ENCODE results near the gene INO80C.
"Not testable (repeated sequence)": the region's sequence is repeated elsewhere in the genome, so short reads cannot be mapped to it uniquely, and the experiment has no call there.

The INO80C gene

DNA sequence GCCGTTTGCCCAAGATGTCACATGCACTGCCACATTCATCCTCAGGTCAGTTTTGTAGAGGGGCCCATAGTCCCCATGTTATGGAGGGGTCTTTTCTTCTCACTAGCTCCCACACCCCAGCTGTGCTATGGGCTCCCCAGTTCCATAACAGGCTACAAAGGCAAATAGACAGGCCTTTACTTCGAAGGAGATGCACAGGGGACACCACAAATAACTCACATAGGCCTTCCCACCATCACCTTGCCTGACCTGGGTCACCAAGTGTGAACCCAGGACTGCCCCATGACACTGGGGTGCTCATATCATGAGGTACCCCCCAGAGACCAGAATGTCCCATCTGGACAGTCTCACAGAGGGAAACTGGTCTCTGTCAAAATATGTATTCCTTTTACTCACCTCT, 15.0 kb upstream of the INO80C start:
- DNase-seq, result no peak

DNA sequence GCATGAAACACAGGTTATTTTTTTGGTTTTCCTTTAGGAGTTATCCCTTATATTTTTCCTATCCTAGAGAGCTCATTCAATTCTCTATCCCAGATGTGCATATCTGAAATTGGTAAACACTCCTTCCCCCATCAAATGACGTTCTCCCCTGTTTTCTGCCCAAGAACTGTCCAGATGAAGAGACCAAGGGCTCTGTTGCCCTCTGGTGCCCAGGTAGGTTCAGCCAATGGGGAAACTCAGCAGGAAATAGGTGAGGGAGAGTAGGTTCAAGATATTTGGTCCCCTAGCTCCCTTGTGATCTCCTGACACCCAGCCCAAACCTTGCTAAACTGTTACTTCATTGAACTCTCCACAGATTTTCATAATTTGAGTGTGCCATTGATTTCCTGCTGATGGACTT, 14.1 kb upstream of the INO80C start:
- DNase-seq, result no peak

DNA sequence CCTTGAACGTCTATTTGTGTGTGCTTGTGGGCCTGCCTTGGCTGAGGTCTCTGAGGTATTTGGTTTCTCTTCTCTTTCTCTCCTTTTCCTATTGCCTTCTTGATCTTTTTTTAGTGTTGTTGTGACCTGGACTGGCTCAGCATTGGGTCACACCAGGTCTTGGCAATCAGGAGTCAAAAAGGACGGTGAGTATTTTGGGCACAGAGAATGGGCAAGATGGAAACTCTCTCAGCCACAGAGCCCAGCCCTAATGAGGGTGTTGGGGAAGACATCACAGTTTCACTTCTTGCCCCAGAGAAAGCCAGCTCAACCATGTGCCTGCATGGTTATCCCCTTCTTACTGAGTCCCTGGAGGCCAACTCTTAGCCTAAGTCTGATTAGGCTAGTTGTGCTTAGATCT, 13.7 kb upstream of the INO80C start:
- DNase-seq, result no peak

DNA sequence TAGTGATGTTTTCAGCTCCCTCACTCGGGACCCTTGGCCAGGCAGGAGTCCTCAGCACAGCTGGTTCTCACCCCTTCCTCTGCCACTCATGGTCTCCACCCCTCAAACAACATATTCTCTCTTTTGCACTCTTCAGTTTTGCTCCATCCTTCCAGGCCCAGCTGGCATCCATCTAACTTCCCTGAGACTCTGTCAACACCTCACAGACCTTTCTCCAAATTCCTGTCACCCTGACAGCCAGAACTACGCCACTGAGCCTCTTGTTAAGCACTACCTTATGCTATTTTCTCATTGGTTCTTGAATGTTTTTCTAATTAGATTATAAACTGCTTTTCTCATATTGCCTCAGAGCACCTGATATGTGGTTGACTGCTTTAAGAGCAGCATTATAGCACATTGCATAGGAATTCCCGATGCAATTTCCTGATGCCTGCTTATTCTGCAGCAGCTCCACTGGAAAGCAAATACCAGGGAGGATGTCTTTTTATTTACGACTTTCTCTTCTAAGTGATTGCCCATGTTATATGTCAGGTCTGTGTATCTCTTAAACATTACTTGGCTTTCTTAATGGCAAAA, 12.4 kb upstream of the INO80C start:
- no peak for DNase-seq

DNA sequence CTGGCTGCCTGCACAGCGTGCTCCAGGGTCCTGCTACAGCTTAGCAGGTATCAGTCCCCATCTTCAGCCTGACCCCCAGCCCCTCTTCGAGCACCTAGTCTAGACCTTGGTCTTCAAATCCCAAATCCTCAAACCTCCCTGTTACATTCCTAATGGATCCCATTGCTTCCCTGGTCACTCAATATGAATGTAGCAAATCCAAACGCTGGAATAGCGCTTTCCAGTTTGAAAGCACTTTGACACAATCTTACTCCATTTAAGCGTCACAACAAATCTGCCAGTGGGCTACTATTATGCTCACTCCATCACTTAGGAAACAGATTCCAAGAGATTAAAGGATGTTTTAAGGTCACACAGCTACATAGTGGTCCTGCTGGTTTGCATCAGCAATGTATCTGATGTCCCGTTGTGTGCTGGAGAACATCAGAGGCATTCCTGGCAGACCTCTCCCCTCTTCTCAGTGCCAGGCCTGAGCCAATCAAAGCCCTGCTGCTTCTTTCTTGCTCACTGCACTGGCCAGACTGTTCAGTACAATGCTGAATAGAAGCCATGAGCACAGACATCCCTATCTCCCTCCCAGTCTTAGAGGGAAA, 11.1 kb upstream of the INO80C start:
- no peak for DNase-seq

DNA sequence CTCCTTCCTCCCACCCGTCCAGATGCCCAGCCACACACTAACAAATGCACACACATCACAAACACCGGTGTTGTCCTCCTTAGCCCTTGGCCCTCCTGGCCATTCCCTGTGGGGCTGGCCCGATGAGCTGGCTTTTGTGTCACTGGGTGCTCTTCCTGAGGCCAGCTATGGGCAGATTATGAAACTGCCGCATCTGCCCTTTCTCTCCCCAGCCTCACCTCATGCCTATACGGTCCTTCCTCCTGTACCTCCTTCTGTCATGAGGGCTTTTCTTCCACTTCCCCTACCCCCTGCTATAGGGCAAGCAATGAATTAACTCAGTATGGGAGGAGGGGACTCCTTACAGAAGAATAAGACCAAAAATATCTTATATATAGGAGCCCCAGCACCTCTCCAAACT, 10.3 kb upstream of the INO80C start:
- DNase-seq, result no peak

DNA sequence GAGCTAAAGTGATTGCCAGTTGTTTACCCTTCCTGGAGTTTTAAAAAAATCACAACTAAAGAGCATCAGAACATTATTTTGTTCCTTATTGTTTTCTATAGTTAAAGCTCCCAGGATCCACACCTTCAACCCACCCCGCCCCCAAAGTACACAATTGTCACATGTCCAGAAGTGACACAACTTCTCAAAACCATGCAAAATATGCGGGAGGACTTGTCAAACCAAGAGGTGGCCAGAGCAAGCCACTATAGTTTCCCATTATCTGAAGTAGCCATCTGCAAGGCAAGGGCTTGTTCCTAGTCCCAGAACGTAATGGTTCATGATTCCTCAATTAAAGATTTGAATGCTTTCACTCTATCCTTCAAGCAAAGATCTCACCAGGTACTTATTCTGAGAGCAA, 9.9 kb upstream of the INO80C start:
- DNase-seq, result no peak

DNA sequence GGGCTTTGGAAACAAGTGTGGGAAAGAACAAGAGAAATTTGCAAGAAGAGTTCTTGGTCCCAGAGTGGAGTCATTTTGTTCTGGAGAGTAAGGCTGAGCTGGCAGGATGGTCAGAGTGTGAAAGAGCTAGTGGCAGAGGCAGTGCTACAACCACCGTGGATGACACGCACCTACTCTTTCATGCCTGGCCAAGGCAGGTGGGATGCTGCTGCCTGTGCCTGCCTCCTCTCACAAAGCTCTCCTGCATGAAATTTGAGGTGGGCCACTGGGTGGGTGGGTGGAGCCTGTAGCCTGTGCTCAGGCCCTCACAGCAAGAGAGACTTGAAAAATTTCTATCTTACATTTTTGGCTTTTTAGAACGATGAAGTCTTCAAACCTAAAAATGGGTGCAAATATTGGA, 9.4 kb upstream of the INO80C start:
- DNase-seq, result no peak

DNA sequence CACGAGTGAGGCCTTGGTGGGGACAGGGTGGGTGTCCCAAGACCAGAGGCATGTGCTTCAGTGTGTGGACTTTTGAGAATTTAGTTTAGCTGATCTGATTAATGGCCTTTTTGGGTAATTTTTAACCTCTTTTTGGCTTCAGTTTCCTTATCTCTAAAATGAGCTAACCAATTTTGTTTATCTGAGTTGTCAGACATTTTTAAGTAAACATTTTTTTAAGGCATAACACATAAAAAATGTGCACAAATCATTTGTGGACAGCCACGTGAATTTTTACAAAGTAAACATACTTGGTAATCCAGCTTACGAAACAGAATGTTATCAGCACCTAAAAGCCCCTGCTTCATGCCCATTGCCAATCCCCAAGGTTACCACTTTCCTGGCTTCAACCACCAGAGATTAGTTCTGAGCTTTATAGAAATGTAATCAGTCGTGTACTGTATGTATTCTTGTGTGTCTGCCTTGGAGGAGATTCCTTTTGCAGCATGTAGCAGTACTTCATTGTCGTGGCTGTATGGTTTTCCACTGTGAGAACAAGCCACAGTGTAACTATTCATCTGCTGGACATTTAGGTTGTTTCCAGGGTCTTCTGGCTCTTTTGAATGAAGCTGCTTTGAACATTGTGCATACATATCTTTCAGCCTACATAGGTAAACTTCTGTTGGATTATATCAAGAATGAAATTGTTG, 8.4 kb upstream of the INO80C start:
- DNase-seq, result no peak

DNA sequence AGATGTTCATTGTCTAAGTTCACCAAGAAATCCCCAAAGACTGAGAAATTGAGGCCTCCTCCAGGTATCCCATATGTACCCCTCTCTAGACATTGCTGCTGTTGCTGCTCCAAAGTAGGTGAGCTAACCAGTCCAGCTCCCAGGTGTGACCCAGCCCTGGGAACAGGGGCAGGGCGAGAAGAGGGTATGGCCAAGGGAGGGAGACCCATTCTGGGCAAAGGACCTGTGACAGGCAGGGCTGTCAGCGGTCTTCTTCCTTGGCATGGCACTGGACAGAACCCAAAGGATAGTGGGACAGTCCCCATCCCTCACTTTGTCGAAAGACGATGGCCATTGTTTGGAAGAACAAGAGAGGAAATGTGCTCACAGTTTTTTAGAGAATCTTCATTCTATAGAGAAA, 7.2 kb upstream of the INO80C start:
- DNase-seq, result no peak

DNA sequence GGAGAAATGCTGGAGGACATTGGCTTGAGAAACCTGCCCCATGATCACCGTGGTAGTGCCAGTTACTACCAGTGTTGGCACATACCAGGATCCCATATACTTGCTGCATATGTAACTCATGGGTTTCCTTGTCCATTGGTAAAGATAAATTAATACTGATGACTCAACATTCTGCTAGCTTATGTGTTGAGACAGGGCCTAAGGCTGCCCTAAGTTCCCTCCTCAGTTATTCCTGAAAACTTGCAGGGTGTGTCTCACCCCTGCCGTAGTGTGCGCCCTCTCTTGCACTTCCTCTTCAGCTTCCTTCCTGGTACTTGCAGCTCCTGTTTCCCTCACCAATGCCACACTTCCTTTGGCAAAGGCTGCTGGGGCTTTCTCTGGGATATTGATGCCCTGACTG, 4.3 kb upstream of the INO80C start:
- no peak for DNase-seq

DNA sequence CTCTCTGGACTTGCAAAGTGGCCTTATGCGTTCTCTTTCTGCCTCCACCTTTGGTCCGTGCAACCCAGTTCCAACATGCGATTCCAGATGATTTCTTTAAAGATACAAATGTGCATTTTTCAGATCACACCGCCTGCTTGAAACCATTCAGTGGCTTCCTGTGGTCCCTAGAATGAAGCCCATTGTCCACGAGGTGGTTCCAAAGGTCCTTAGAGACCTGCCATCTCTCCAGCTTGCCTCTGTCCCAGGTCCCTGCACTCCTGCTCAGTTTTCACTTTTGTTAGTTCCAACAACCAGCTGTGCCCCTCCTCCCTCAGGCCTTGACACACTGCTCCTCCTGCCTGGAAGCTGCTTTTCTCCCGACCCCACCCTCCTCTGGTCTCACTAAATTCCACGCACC, 3.6 kb upstream of the INO80C start:
- no peak for DNase-seq

DNA sequence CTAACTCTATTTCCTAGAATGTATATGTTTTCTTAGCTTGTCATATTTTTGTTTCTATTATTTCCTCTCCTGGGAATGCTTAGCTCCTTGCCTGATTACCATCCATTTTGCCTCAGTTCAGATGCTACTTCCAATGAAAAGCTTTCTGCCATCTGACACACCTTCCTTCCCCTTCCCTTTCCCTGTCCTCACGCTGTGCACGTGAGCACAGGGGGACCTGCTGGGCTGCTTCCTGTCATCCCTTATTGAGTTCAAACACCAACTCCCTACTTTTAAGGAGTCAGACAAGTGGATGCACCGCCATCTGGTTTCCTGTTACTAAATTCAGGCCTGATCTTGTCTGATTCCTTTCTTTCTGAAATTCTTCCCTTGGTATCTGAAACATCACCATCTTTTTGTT, 2.4 kb upstream of the INO80C start:
- no peak for DNase-seq

DNA sequence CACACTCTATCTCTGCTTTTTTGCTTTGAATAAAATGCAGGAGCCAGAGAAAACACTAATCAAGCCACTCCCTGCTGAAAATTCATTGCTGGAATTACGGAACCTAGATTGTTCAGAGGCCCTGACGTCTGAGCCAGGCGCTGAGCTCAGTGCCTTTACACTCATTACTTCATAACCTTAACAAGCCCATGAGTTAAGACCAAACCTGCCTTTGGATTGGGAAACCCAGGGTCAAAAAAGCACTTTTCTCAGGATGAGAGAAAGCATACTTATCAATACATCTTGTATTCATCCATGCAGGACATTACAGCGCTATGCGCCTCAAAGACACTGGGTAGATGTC, 762 bp downstream of the INO80C start:
- no peak for DNase-seq

DNA sequence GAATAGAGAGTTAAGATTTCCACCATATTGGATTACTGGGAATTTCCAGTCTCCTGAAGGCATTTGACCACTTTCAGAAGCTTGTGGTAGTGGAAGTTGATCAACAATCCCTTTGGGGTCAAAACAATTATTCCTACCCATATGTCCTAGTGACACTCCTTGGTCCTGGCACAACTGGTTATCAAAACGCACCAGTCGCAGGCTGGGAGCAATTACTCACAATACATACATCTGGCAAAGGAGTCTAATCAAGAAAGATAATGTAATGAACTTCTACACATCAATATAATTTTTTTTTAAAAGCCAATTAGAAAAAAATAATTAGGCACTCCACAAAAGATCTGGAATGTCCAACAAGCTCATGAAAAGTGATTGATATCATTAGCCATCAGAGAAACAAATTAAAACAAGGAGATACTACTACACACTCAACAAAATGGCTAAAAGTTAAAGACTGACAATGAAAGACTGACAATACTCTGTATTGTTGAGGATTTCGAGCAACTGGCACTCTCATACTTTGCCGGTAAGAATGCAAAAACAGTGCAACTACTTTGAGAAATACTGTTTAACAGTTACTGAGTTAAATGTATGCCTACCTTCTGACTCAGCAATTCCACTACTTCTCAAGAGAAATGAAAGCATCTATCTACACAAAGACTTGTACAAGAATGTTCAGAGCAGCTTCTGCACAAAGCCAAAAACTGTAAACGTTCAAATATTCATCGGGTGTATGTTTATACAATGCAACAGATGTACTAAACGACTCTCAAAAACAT, 2.0 kb downstream of the INO80C start:
- DNase-seq, result no peak

DNA sequence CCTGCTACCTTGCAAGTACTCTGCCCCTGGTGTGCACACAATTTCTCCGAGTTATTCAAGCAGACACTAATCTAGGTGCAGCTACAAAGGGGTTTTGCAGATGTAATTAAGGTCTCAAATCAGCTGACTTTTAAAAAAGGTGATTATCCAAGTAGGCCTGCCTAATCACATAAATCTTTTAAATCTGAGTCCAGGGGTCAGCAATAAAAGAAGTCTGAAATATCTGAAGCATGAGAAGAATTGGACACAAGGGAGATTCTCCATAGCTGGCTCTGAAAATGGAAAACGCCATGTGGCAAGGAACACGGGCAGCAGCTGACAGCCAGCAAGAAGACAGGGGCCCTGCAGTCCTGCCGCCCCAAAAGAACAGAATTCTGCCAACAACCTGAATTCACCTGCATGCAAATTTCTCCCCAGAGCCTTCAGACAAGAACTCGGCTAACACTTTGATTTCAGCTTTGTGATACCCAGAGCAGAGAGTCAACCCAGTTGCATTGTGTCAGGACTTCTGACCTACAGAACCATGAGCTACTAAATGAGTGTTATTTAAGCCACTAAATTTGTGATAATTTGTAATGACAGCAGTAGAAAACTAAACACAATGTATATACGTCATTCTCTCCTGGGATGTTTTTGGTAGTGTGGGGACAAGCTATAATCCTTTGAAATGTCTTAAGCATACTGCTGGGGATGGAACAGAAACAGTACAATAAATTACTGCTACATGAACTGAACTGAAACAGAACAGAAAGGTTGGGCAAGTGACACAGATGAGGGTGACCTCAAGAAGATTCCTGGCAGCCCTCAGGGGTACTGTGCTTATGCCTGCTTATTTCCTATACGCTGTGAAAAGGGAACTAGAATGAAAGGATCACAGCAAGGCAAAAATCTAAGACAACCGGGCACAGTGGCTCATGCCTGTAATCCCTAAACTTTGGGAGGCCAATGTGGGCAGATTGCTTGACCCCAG, 3.2 kb downstream of the INO80C start:
- no peak for DNase-seq

DNA sequence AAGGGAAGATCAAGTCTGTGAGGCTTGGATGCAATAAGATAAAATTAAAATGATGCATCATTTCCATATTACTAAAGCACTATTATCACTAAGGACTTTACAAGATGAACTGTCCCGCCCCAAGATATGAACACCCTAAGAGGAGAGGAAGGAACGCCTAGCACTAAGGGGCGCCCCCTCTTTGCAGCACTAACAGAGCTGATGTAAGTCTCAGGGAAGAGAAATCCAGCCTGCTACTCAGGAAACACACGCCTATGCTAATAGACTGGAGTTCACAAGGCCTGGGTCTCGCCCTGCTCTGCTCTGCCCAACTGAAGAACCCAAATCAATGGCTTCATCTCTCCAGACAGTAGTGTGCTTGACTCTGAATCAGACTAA, 6.1 kb downstream of the INO80C start:
- DNase-seq, result no peak

DNA sequence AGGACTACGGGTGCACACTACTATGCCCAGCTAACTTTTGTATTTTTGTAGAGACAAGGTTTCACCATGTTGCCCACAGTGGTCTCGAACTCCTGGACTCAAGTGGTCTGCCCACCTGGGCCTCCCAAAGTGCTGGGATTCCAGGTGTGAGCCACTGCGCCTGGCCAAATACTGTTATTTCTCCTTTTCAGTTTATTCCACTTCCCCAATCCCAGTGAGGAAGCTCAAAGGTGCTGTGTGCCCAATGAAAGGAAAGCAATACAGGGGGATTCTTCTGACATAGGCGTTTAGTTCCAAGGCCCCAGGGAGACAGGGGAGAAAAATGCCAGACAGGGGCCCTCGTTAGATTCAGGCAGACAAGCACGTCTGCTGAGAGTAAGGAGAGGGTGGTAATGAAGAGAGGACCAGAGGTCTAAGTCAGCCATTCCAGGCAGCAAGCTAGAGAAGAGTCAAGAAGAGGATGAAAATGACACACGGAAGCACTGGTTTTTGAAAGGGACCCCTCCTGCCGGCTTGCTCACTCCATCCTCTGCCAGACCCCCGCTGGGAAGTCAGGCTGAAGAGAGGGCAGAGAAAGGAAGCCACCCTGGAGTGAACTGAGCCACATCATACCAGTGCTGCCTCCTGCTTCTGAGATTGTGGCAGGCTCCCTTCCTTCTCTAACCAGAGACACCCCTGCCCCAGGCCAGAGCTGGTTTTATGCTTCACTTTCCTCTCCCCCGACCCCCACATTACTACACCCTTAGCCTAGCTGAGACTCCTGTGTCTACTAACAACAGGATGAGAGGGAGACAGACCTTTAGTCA, 6.7 kb downstream of the INO80C start:
- no peak for DNase-seq

DNA sequence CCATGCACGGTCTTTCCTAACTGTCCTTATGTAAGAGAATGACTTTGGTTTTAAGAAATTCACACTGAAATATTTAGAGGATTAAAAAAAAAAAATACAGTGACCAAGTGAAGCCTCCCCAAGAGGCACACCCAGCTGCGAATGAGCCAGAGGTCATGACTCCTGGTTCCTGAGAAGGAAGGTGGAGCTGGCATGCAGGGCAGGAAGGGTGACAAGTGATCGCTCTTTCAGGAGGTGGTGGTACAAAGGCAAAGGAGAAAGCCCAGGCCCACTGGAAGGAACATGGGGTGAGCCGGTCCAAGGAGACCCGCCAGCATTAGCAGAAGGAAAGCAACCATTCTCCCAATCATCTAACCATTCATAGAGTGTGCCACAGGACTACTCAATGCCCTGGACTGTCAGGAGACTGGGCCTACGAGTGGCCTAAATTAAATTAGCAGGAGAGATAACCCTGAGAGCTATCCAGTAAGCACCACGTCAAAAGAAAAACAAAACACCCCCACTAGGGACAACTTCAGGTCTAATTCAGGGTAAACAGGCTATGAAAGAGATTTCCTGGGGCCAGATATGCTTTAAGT, 7.8 kb downstream of the INO80C start:
- no peak for DNase-seq

DNA sequence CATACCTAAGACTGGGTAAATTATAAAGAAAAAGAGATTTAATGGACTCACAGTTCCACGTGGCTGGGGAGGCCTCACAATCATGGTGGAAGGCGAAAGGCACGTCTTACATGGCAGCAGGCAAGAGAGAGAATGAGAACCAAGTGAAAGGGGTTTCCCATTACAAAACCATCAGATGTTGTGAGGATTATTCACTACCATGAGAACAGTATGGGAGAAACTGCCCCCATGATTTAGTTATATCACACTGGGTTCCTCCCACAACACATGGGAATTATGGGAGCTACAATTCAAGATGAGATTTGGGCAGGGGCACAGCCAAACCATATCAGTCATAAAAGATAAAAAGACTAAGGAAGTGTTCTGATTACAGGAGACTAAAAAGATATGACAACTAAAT, 8.5 kb downstream of the INO80C start:
- not testable (repeated sequence) for DNase-seq

DNA sequence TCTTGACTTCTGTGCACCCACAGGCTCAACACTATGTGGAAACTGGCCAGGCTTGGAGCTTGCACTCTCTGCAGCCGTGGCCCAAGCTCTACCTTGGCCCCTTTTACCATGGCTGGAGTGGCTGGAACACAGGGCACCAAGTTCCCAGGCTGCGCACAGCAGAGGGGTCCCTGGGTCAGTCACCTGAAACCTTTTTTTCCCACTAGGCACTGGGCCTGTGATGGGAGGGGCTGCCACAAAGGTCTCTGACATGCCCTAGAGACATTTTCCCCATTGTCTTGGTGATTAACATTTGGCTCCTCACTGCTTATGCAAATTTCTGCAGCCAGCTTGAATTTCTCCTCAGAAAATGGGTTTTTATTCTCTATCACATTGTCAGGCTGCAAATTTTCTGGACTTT, 9.4 kb downstream of the INO80C start:
- not testable (repeated sequence) for DNase-seq

DNA sequence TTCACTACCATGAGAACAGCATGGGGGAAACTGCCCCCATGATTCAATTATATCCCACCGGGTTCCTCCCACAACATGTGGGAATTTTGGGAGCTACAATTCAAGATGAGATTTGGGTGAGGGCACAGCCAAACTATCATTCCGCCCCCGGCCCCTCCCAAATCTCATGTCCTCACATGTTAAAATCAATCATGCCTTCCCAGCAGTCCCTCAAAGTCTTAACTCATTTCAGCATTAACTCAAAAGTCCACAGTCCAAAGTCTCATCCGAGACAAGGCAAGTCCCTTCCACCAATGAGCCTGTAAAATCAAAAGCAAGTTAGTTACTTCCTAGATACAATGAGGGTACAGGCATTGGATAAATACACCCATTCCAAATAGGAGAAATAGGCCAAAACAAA, 10.2 kb downstream of the INO80C start:
- DNase-seq, result not testable (repeated sequence)
